ENCODE data around the gene NPAT. TPM values are rescaled to one million over a fixed set of nuclear protein-coding genes. Genes with fewer than 3 reads are reported as not detected.

The NPAT gene
- total RNA-seq, 3 donors from 2014 or later = 13.6 to 26.8 (median 21.6) TPM

DNA sequence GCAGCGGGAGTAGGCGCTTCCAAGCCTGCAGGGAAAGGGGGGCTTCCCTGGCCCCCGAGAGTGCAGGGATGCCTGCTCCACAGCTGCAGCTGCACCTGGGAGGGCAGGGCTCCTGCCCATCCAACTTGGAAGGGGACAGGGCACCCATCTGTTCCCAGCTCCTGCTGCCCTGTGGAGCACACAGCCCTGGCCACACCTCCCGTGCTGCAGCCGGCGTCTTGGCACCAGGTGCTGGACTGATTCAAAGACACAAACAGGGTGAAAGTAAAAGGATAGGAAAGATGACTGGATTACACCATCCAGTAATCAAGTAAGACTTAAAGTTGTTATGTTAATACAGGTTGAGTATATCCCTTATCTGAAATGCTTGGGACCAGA lies 14.8 kb downstream of the NPAT start:
- Histone ChIP-seq H3K4me3 (no peak overlapping the region), H3K36me3 (no peaks in the 10 kb centered on the region), H3K27ac (no peak overlapping the region), H3K9me3 (peaks cover 7 to 12% of the 10 kb centered on the region in 2 donors), H3K4me1 (no peaks in the 10 kb centered on the region), H3K27me3 (no peaks in the 10 kb centered on the region)
- intact Hi-C loops (cut with DNase I; ENCODE audit: low total_unique reads) = no loop called here
- no peak for TF ChIP-seq POLR2AphosphoS5 (IDR thresholded peaks at IDR 0.05)
- TF ChIP-seq, protein P1, sequence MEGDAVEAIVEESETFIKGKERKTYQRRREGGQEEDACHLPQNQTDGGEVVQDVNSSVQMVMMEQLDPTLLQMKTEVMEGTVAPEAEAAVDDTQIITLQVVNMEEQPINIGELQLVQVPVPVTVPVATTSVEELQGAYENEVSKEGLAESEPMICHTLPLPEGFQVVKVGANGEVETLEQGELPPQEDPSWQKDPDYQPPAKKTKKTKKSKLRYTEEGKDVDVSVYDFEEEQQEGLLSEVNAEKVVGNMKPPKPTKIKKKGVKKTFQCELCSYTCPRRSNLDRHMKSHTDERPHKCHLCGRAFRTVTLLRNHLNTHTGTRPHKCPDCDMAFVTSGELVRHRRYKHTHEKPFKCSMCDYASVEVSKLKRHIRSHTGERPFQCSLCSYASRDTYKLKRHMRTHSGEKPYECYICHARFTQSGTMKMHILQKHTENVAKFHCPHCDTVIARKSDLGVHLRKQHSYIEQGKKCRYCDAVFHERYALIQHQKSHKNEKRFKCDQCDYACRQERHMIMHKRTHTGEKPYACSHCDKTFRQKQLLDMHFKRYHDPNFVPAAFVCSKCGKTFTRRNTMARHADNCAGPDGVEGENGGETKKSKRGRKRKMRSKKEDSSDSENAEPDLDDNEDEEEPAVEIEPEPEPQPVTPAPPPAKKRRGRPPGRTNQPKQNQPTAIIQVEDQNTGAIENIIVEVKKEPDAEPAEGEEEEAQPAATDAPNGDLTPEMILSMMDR (IDR thresholded peaks at IDR 0.05) = no peak
- DNase-seq (ENCODE audit: low spot score in 2 of 2) = no peak

DNA sequence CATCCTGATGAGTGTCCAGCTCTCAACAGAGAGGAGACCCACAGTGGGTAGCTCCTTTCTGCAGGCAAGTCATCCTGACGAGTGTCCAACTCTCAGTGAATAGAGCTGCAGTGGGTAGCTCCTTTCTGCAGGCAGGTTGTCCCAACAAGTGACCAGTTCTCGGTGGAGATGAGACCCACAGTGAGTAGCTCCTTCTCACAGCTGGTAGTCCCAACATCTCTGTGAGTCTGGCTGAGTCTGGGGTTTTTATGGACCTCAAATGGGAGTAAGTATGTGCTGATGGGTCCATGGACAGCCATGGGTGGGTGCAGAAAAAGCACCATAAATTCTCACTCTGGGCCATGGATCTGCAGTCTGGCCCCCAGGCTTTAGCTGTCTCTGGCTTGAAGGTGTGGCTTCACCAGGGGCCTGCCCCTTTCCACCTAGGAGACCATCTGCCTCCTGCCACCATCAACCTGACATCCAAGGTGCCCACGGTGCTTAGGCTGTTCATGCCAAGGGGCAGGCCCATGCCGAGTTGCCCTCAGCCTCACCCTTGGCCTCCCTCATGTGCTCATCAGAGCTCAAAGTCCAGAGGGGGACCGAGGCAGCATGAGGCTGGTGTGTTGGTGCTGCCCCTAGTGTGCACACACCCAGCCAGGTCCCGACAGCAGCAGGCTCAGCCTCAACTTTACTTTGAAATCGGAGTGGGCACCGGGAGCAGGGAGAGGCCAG lies 15.3 kb downstream of the NPAT start:
- Histone ChIP-seq H3K9me3 (peaks cover 7 to 12% of the 10 kb centered on the region in 2 donors), H3K4me3 (no peak overlapping the region), H3K27ac (no peak overlapping the region), H3K27me3 (no peaks in the 10 kb centered on the region), H3K36me3 (no peaks in the 10 kb centered on the region), H3K4me1 (no peaks in the 10 kb centered on the region)
- intact Hi-C loops (cut with DNase I; ENCODE audit: low total_unique reads) = no loop called here
- DNase-seq (ENCODE audit: low spot score in 2 of 2) = no peak
- TF ChIP-seq, protein P1 (IDR thresholded peaks at IDR 0.05) = no peak
- no peak for TF ChIP-seq POLR2AphosphoS5 (IDR thresholded peaks at IDR 0.05)

DNA sequence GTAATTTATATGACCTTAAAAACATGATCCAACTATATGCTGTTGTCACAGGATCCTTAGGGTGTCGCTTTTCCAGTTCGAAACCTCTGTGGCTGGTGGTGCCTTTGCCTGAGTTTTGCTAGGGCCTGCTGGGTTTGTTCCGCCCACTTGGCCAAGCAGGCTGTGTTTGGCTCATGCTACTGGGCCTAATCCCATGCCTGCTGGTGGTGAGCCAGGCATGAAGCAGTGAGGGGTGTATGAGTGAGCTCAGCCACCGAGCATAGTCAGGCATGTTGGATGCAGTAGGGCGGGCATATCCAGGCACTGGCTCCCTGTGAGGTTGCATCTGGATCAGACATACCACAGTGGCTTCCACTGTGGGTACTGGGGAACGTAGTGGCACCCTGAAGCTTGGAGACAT lies 16.3 kb downstream of the NPAT start:
- Histone ChIP-seq H3K9me3 (peaks cover 7 to 12% of the 10 kb centered on the region in 2 donors), H3K36me3 (no peaks in the 10 kb centered on the region), H3K4me3 (no peak overlapping the region), H3K27ac (no peak overlapping the region), H3K27me3 (no peaks in the 10 kb centered on the region), H3K4me1 (no peaks in the 10 kb centered on the region)
- intact Hi-C loops (cut with DNase I; ENCODE audit: low total_unique reads) = no loop called here
- no peak for DNase-seq (ENCODE audit: low spot score in 2 of 2)
- TF ChIP-seq, protein P1 (IDR thresholded peaks at IDR 0.05) = no peak

DNA sequence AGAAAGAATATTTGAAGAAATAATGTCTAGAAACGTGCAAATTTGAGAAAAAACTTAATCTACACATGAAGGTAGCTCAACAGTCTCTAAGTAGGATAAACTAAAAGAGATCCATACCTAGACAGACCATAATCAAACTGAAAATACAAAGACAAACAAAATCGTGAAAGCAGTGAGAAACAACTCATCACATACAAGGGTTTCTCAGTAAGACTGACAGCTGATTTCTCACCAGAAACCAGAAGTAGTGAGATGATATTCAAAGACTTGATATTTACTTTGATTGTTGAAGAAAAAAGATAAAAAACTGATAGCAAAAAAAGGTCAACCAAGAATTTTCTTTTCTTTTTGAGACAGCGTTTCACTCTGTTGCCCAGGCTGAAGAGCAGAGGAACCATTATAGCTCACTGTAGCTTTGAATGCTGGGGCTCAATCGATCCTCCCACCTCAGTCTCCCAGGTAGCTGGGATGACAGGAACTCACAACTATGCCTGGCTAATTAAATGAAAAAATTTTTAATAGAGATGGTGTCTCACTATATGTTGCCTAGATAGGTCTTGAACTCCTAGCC lies 17.4 kb downstream of the NPAT start:
- no peak overlapping the region for H3K4me3 ChIP-seq
- no peaks in the 10 kb centered on the region for H3K27me3 ChIP-seq
- no peak overlapping the region for H3K27ac ChIP-seq
- DNase-seq (ENCODE audit: low spot score in 2 of 2) = no peak
- peaks cover 7 to 12% of the 10 kb centered on the region in 2 donors for H3K9me3 ChIP-seq
- no peaks in the 10 kb centered on the region for H3K4me1 ChIP-seq
- intact Hi-C loops (cut with DNase I; ENCODE audit: low total_unique reads) = no loop called here
- TF ChIP-seq POLR2AphosphoS5 (IDR thresholded peaks at IDR 0.05) = no peak
- TF ChIP-seq, protein P1 (IDR thresholded peaks at IDR 0.05) = no peak
- TF ChIP-seq POLR2A (IDR thresholded peaks at IDR 0.05) = no peak
- H3K36me3 ChIP-seq = no peaks in the 10 kb centered on the region

- intact Hi-C loops (cut with DNase I; ENCODE audit: low total_unique reads) = no loop called here
- Histone ChIP-seq H3K27me3 (no peaks in the 10 kb centered on the region), H3K4me3 (no peak overlapping the region), H3K27ac (no peak overlapping the region), H3K4me1 (no peaks in the 10 kb centered on the region), H3K36me3 (no peaks in the 10 kb centered on the region), H3K9me3 (peaks cover 7 to 12% of the 10 kb centered on the region in 2 donors)
- TF ChIP-seq, protein P1 (IDR thresholded peaks at IDR 0.05) = no peak
- TF ChIP-seq POLR2A (IDR thresholded peaks at IDR 0.05) = no peak
- no peak for DNase-seq (ENCODE audit: low spot score in 2 of 2)
These were observed 18.1 kb downstream of the NPAT start for GRCh38 chr11:108204376-108204775.

Data from breast epithelium (tissue), 4 donors.